GM23248 (cell line): ENCODE data around the gene FILIP1L.

Experiments
- EZH2 ChIP-seq: fragments of 200-600 bp; sonication (generic); IDR thresholded peaks from 2 replicates; pipeline ENCODE4 v1.6.1; 2018; ENCODE audit warnings: antibody characterized with exemption, mild to moderate bottlenecking; ENCODE audit not compliant: insufficient read depth, poor library complexity, severe bottlenecking
- EZH2phosphoT487 ChIP-seq: fragments of 200-600 bp; sonication (generic); IDR thresholded peaks from 2 replicates; pipeline ENCODE4 v1.6.1; 2018; ENCODE audit warnings: antibody characterized with exemption, moderate library complexity, mild to moderate bottlenecking, low read depth; ENCODE audit not compliant: insufficient read depth

GRCh38 chr3:99864289-99864688 is 250.0 kb downstream of the FILIP1L start:
- TF ChIP-seq EZH2: no peak
- no peak for TF ChIP-seq EZH2phosphoT487
